ENCODE results near the gene SESTD1. TPM values are rescaled to one million over a fixed set of nuclear protein-coding genes. Genes with fewer than 3 reads are reported as not detected.

The SESTD1 gene
- total RNA-seq, 1 donor from 2014 or later = 9.6 TPM

DNA sequence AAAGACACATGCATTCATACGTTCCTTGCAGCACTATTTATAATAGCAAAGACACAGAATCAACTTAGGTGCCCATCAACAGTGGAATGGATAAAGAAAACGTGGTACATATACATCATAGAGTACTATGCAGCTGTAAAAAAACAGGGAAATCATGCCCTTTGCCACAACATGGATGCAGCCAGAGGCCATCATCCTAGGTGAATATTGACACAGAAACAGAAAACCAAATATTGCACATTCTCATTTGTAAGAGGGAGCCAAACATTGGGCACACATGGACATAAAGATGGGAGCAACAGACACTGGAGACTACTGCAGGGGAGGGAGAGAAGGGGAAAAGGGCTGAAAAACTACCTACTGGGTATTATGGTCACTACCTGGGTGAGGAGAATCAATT, 73.5 kb downstream of the SESTD1 start:
- Mint-ChIP-seq H3K4me1 (ENCODE audit: low read depth) (peaks cover 6% of the 10 kb centered on the region), H3K9me3 (peaks cover 10% of the 10 kb centered on the region), H3K36me3 (ENCODE audit: low read depth) (peaks cover 5% of the 10 kb centered on the region), H3K27me3 (ENCODE audit: insufficient read depth) (peaks cover 2% of the 10 kb centered on the region), H3K27ac (no peak overlapping the region), H3K4me3 (no peak overlapping the region)
- intact Hi-C loops (cut with micrococcal nuclease) = no loop called here
- no peak for DNase-seq (ENCODE audit: low spot score)

DNA sequence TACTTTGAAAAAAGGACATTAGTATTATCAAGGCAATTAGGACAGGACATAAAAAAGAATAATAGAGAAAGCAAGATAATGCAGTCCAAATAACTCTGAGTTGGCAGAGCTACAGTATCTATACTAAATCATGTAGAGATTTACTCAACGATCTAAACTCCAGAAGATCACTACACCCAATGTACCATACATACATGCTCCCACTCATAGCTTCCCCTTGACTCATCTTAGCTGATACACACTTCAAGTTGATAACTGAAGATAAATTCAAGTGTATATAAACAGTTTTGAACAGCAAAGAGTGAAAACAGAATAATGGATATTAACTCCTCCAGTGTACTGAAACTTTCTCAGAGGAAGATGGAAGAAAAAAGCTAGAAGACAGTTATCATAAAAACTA, 78.5 kb downstream of the SESTD1 start:
- no peak overlapping the region for H3K27ac Mint-ChIP-seq
- peaks cover 8% of the 10 kb centered on the region for H3K36me3 Mint-ChIP-seq (ENCODE audit: low read depth)
- H3K9me3 Mint-ChIP-seq = peaks cover 10% of the 10 kb centered on the region
- H3K4me3 Mint-ChIP-seq = no peak overlapping the region
- intact Hi-C loops (cut with micrococcal nuclease) = no loop called here
- peaks cover 6% of the 10 kb centered on the region for H3K4me1 Mint-ChIP-seq (ENCODE audit: low read depth)
- DNase-seq (ENCODE audit: low spot score) = no peak
- H3K27me3 Mint-ChIP-seq (ENCODE audit: insufficient read depth) = no peaks in the 10 kb centered on the region

DNA sequence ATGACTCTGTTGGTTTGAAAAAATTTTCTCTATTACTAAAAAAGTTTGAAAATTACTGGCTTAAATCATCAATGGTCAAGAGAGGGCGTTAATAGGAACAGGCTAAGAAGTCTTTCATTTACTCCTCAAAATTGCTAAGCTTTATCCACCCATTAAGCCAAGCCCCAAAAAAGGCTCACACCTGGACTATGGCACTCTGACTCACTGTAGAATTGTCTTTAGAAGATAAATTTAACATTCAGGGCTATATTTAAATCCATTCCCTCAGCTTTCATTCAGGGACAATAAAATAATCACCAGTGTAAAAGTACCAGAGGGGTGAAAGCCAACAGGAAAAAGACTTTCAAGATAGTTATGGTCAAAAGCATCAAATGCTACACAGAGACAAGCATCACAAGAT, 80.0 kb downstream of the SESTD1 start:
- intact Hi-C loops (cut with micrococcal nuclease) = no loop called here
- H3K27ac Mint-ChIP-seq = no peak overlapping the region
- no peak for DNase-seq (ENCODE audit: low spot score)
- no peaks in the 10 kb centered on the region for H3K27me3 Mint-ChIP-seq (ENCODE audit: insufficient read depth)
- H3K9me3 Mint-ChIP-seq = peaks cover 6% of the 10 kb centered on the region
- no peak overlapping the region for H3K4me3 Mint-ChIP-seq
- H3K4me1 Mint-ChIP-seq (ENCODE audit: low read depth) = peaks cover 6% of the 10 kb centered on the region
- H3K36me3 Mint-ChIP-seq (ENCODE audit: low read depth) = peaks cover 8% of the 10 kb centered on the region

DNA sequence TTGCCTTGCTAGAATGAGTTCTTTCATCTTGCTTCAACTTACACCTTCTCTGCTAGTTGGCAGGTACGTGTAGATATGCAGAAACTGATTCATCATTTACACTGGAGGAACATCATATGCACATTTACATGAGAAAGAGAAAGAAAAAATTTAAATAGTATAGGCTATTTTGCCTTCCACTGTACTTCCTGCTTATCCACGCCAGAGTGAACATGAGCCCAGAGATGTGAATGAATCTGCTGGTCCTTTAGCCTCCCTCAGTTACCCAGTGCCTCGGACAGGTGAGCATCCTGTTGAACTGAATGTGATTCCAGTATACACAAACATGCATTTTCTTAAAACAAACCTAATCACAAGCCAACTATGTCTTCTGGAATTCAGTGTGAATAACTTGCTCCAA, 83.6 kb downstream of the SESTD1 start:
- Mint-ChIP-seq H3K4me3 (no peak overlapping the region), H3K27me3 (ENCODE audit: insufficient read depth) (no peaks in the 10 kb centered on the region), H3K9me3 (no peaks in the 10 kb centered on the region), H3K27ac (no peak overlapping the region), H3K4me1 (ENCODE audit: low read depth) (no peaks in the 10 kb centered on the region), H3K36me3 (ENCODE audit: low read depth) (peaks cover 5% of the 10 kb centered on the region)
- DNase-seq (ENCODE audit: low spot score) = no peak
- intact Hi-C loops (cut with micrococcal nuclease) = no loop called here

DNA sequence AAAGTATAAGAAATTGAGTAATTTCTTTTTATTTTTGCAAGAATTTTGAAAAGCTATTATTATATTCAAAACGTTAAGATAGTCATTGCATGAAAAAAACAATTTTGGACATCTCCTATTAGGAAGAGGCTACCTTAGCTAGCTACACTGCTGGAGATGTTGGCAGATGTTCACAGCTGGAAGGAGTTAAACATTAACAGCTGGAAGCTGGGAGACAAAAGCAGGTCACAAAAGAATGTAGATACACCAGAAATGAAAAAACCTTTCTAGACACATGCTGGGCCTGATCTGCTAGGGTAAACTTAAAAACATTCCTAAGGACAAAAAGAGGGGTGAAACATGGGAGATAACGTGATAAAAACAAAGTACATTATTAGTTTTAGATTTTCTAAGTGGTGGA, 84.4 kb downstream of the SESTD1 start:
- Mint-ChIP-seq H3K27me3 (ENCODE audit: insufficient read depth) (no peaks in the 10 kb centered on the region), H3K4me3 (no peak overlapping the region), H3K4me1 (ENCODE audit: low read depth) (no peaks in the 10 kb centered on the region), H3K27ac (no peak overlapping the region), H3K36me3 (ENCODE audit: low read depth) (peaks cover 5% of the 10 kb centered on the region), H3K9me3 (no peaks in the 10 kb centered on the region)
- DNase-seq (ENCODE audit: low spot score) = no peak
- intact Hi-C loops (cut with micrococcal nuclease) = no loop called here

DNA sequence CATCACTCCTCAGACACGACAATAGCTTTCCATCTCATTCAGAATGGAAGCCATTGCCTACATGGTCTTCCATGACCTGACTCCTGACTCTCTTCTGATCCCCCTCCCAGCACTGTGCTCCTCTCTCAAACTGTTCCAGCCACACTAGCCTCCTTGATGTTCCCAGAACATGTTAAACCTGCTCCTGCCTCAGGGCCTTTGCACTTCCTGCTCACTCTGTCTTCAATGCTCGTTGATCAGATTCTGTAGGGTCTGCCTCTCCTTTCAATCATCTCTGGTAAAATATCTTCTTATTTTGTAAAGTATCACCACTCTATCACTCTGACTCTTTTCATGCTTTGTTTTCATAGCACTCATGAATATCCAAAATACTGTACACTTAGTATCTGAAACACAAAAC, 84.9 kb downstream of the SESTD1 start:
- Mint-ChIP-seq H3K36me3 (ENCODE audit: low read depth) (peaks cover 5% of the 10 kb centered on the region), H3K27ac (no peak overlapping the region), H3K4me1 (ENCODE audit: low read depth) (no peaks in the 10 kb centered on the region), H3K27me3 (ENCODE audit: insufficient read depth) (no peaks in the 10 kb centered on the region), H3K4me3 (no peak overlapping the region), H3K9me3 (no peaks in the 10 kb centered on the region)
- no peak for DNase-seq (ENCODE audit: low spot score)
- intact Hi-C loops (cut with micrococcal nuclease) = no loop called here

DNA sequence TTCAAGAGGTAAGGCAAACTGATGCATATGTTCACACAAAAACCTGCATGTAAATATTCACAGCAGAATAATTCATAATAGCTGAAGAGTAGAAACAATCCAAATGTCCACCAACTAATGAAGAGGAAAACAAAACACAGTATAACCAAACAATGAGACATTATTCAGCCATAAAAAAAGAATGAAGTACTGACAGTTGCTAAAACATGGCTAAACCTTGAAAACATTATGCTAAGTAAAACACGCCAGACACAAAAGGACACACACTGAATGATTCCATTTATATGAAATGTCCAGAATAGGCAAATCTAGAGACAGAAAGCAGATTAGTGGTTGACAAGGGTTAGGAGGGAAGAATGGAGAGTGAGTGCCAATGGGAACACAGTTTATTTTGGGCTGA, 86.9 kb downstream of the SESTD1 start:
- H3K4me1 Mint-ChIP-seq (ENCODE audit: low read depth) = no peaks in the 10 kb centered on the region
- intact Hi-C loops (cut with micrococcal nuclease) = no loop called here
- DNase-seq (ENCODE audit: low spot score) = no peak
- H3K4me3 Mint-ChIP-seq = no peak overlapping the region
- no peak overlapping the region for H3K27ac Mint-ChIP-seq
- peaks cover 9% of the 10 kb centered on the region for H3K36me3 Mint-ChIP-seq (ENCODE audit: low read depth)
- H3K9me3 Mint-ChIP-seq = no peaks in the 10 kb centered on the region
- no peaks in the 10 kb centered on the region for H3K27me3 Mint-ChIP-seq (ENCODE audit: insufficient read depth)

DNA sequence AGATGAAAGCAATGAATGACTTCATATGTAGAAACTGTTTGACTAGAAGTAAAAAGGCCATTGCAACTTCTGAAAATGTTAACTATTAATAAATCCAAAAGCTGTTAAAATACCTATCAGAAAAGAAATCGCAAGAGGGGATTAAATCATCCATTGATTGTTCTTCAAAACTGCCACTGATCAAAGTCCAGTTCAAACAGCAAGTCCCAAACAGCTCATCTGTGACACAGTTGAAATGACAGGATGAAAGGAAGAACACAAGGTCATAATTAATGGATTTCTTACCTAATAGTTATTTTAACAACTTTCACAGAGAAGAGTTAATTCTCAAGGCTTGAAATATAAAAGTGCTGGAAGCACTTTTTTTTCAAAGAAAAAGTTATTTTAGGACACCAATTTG, 90.4 kb downstream of the SESTD1 start:
- intact Hi-C loops (cut with micrococcal nuclease) = no loop called here
- Mint-ChIP-seq H3K4me1 (ENCODE audit: low read depth) (no peaks in the 10 kb centered on the region), H3K27me3 (ENCODE audit: insufficient read depth) (no peaks in the 10 kb centered on the region), H3K27ac (no peak overlapping the region), H3K36me3 (ENCODE audit: low read depth) (peaks cover 5% of the 10 kb centered on the region), H3K4me3 (no peak overlapping the region), H3K9me3 (no peaks in the 10 kb centered on the region)
- no peak for DNase-seq (ENCODE audit: low spot score)

DNA sequence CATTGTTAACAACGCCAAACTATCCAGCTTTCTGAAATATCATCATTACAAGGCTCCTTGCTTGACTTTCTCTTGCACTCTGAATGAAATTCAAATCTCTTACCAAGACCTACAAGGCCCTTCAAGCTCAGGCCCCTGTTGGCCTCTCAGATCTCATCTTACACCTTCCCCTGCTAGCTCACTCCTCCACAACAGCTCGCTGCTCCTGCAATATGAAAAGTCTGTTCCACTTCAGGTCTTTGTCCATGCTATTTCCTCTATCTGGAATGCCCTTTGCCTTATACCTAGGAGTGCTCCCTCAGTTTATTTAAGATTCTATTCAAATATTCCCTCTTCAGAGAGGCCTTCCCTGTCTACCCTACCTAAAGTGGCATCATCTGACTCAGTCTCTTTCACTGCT, 91.7 kb downstream of the SESTD1 start:
- Mint-ChIP-seq H3K4me1 (ENCODE audit: low read depth) (no peaks in the 10 kb centered on the region), H3K4me3 (no peak overlapping the region), H3K36me3 (ENCODE audit: low read depth) (peaks cover 6% of the 10 kb centered on the region), H3K27ac (no peak overlapping the region), H3K9me3 (no peaks in the 10 kb centered on the region), H3K27me3 (ENCODE audit: insufficient read depth) (no peaks in the 10 kb centered on the region)
- no peak for DNase-seq (ENCODE audit: low spot score)
- intact Hi-C loops (cut with micrococcal nuclease) = no loop called here

DNA sequence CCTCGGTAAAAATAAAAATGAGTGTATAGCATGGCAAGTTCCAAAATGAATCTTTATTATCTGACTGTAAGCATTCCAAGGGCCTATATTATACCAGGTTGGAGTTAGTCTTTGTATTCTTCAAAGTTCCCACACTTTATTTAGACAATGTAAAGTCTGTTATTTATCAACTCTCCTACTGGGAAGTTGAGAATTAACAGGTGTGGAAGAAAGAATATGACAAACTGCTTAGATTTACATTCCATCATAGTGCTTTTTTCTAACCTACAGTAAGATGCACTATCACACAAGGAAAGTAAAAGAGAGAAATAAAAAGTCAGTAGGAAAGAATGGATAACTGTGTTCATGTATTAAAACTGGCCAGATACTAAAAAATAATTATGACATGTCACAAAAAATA, 93.3 kb downstream of the SESTD1 start:
- DNase-seq (ENCODE audit: low spot score) = no peak

DNA sequence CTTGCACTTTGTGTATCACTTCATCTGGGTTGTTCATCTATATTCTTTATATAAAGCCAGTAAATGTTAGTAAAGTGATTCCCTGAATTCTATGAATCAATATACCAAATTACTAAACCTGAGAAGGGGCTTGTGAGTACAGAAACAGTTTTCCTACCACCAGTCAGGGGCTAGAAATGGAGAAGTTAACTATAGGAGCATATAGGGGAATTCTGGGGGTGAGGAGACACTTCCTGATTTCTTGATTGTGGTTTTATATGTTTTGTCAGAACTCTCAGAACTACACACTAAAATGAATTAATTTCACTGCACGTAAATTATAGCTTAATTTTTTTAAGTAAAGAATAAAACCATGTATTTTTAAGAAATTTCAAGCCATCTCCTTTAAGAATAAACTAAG, 93.7 kb downstream of the SESTD1 start:
- Mint-ChIP-seq H3K36me3 (ENCODE audit: low read depth) (peaks cover 9% of the 10 kb centered on the region), H3K9me3 (no peaks in the 10 kb centered on the region), H3K27me3 (ENCODE audit: insufficient read depth) (no peaks in the 10 kb centered on the region), H3K27ac (no peak overlapping the region), H3K4me3 (no peak overlapping the region), H3K4me1 (ENCODE audit: low read depth) (no peaks in the 10 kb centered on the region)
- no peak for DNase-seq (ENCODE audit: low spot score)
- intact Hi-C loops (cut with micrococcal nuclease) = no loop called here

More for the DNA sequence above, 93.3 kb downstream of the SESTD1 start:
- no peaks in the 10 kb centered on the region for H3K9me3 Mint-ChIP-seq
- H3K4me3 Mint-ChIP-seq = no peak overlapping the region
- H3K36me3 Mint-ChIP-seq (ENCODE audit: low read depth) = peaks cover 9% of the 10 kb centered on the region
- intact Hi-C loops (cut with micrococcal nuclease) = no loop called here
- H3K4me1 Mint-ChIP-seq (ENCODE audit: low read depth) = no peaks in the 10 kb centered on the region
- H3K27ac Mint-ChIP-seq = no peak overlapping the region
- H3K27me3 Mint-ChIP-seq (ENCODE audit: insufficient read depth) = no peaks in the 10 kb centered on the region

DNA sequence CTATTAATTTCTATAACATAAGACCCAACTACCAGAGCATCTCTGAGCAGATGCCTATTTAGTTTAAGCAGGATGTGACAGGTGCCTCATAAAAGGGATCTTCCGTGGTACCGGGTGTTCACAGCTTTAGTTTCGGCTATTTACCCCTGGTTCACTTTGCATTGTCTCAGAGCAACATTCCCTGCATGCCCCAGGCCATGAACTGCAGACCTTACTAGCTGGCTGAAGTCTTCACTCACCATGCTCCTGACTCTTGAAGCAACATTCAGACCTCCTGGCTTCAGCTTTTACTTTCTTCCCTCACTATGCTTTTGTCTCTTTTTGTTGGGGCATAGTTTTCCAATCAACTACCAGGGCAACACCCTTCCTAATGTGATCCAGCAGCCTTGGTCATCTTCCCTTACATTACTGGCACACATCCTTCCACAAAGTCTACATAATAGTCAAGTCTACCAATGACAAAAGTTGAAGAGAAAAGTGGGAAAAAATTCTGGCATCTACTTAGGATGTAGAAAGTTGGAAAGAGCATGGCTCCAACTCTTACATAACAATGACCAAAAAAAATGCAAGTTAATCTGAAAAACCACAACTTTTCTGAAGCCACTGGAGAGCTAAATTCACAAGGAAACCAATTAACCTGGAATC, 99.2 kb downstream of the SESTD1 start:
- no peaks in the 10 kb centered on the region for H3K4me1 Mint-ChIP-seq (ENCODE audit: low read depth)
- intact Hi-C loops (cut with micrococcal nuclease) = no loop called here
- no peak for DNase-seq (ENCODE audit: low spot score)
- H3K4me3 Mint-ChIP-seq = no peak overlapping the region
- H3K27me3 Mint-ChIP-seq (ENCODE audit: insufficient read depth) = no peaks in the 10 kb centered on the region
- peaks cover 8% of the 10 kb centered on the region for H3K36me3 Mint-ChIP-seq (ENCODE audit: low read depth)
- H3K9me3 Mint-ChIP-seq = no peaks in the 10 kb centered on the region
- H3K27ac Mint-ChIP-seq = no peak overlapping the region

DNA sequence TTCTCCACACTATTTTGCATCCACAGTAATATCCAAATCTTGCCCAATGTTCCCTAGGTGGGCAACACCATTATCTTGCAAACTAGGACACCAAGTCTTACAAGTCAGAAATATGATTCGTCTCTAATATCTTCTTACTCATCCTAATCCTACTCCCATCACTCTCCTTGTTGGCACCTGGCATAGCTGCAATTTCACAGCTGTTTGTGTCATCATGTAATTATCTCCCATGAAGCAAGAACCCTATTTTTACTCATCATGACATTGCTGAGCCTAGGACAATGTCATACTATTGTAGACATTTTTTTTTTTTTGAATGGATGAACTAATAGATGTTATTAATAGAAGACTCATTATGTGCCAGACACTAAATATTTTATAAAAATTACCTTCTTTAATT, 123.4 kb downstream of the SESTD1 start:
- H3K4me1 Mint-ChIP-seq (ENCODE audit: low read depth) = no peaks in the 10 kb centered on the region
- no peaks in the 10 kb centered on the region for H3K9me3 Mint-ChIP-seq
- intact Hi-C loops (cut with micrococcal nuclease) = no loop called here
- H3K36me3 Mint-ChIP-seq (ENCODE audit: low read depth) = no peaks in the 10 kb centered on the region
- no peak overlapping the region for H3K4me3 Mint-ChIP-seq
- DNase-seq (ENCODE audit: low spot score) = no peak
- H3K27ac Mint-ChIP-seq = no peak overlapping the region
- no peaks in the 10 kb centered on the region for H3K27me3 Mint-ChIP-seq (ENCODE audit: insufficient read depth)

DNA sequence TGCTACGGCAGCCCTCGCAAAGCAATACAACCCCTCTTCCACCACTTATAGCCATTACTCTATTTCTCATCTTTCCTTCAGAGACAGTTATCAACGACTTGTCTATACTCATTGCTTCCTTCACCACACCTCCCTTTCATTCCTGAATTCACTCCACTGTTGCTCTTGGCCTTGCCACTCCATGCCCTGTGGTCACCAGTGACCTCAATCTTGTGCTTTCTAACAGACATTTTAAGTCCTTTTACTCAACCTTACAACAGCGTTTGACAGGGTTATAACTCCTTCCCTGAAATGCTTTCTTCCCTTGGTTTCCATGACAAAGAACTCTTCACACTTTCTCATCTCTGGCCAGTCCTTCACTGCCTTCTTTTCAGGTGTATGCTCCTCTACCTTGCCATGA, 124.1 kb downstream of the SESTD1 start:
- intact Hi-C loops (cut with micrococcal nuclease) = no loop called here

More for the DNA sequence above, 124.1 kb downstream of the SESTD1 start:
- Mint-ChIP-seq H3K27me3 (ENCODE audit: insufficient read depth) (no peaks in the 10 kb centered on the region), H3K9me3 (no peaks in the 10 kb centered on the region), H3K4me1 (ENCODE audit: low read depth) (no peaks in the 10 kb centered on the region), H3K36me3 (ENCODE audit: low read depth) (no peaks in the 10 kb centered on the region), H3K27ac (no peak overlapping the region), H3K4me3 (no peak overlapping the region)
- DNase-seq (ENCODE audit: low spot score) = no peak
